HCT116 (cell line): Measurements from ENCODE around the gene AKR1B1. TPM values are rescaled to one million over a fixed set of nuclear protein-coding genes. Genes with fewer than 3 reads are reported as not detected.

Experiments used
- ATAC-seq: fragments of 200-7000 bp; cut with Tn5 transposase; 2 replicates; pipeline ENCODE4 v1.9.1; 2020; ENCODE audit warnings: mild to moderate bottlenecking, moderate library complexity
- BruUV-seq: library from RNA; stranded (reverse); fragments of 400-500 nt; replicated peaks from 2 replicates; lab custom pipeline; 2021; lab: Mats Ljungman, UMichigan
- CTCF ChIA-PET: fragments of 300-600 bp; sonication (Branson Sonifier 250); formaldehyde crosslinking; loops from one replicate; lab custom pipeline; 2021; ENCODE audit warnings: antibody characterized with exemption; lab: Charles Lee
- POLR2A ChIA-PET: fragments of 300-600, 350-600 bp; sonication (Branson Sonifier 250); formaldehyde crosslinking; loops from one replicate; lab custom pipeline; 2021; ENCODE audit warnings: antibody characterized with exemption; lab: Charles Lee
- RAD21 ChIA-PET, 2 experiments: fragments of 300-600 bp; sonication (Branson Sonifier 250); formaldehyde crosslinking; loops; one replicate each; lab custom pipeline; 2023; ENCODE audit warnings: low total read pairs in 2 of 2; ENCODE audit not compliant: uncharacterized antibody in 2 of 2, unreplicated experiment in 2 of 2, low non-redundant PET in 1 of 2; lab: Charles Lee
- DNase-seq: peaks from one replicate; pipeline ENCODE4 v3.0.0-alpha.2; 2010; ENCODE audit warnings: low read depth, low spot score
- H2AFZ ChIP-seq: fragments of 200-600 bp; shearing (Covaris generic), sonication (generic); 2 replicates; pipeline ENCODE4 v1.6.1; 2017; ENCODE audit warnings: low read depth, mixed run types, mixed read lengths, antibody characterized with exemption, low read length; ENCODE audit not compliant: poor library complexity, severe bottlenecking
- H3K27ac ChIP-seq: 2 replicates; pipeline ENCODE4 v1.5.1; 2012; ENCODE audit warnings: low read depth, low read length
- H3K27me3 ChIP-seq: fragments of 200-600 bp; sonication (generic); 2 replicates; pipeline ENCODE4 v1.6.1; 2016; ENCODE audit warnings: mixed run types, low read length, mixed read lengths; ENCODE audit not compliant: insufficient read depth
- H3K36me3 ChIP-seq, 2 experiments: fragments of 200-500 bp in 1 of 2; fragments of 200-600 bp in 1 of 2; sonication (Bioruptor generic) in 1 of 2; sonication (generic) in 1 of 2; 2 replicates each; pipeline versions ENCODE4 v1.5.1 to v1.6.1; 2014 to 2016; ENCODE audit warnings: low read length in 2 of 2, inconsistent platforms in 1 of 2, mixed read lengths in 1 of 2, mixed run types in 1 of 2; ENCODE audit not compliant: insufficient read depth in 2 of 2, control insufficient read depth in 1 of 2
- H3K4me1 ChIP-seq, 2 experiments: fragments of 200-600 bp in 1 of 2; sonication (generic) in 1 of 2; 2 replicates each; pipeline versions ENCODE4 v1.5.1 to v1.6.1; 2012 to 2017; ENCODE audit warnings: low read length in 2 of 2, inconsistent platforms in 1 of 2, mild to moderate bottlenecking in 1 of 2, mixed read lengths in 1 of 2, mixed run types in 1 of 2, moderate library complexity in 1 of 2; ENCODE audit not compliant: insufficient read depth in 2 of 2, control insufficient read depth in 1 of 2
- H3K4me2 ChIP-seq: fragments of 200-600 bp; sonication (generic); 2 replicates; pipeline ENCODE4 v1.6.1; 2017; ENCODE audit warnings: mixed run types, low read length, mixed read lengths
- H3K4me3 ChIP-seq, 2 experiments: fragments of 200-600 bp in 1 of 2; sonication (generic) in 1 of 2; replicated peaks in 1 of 2; 2 replicates each; pipeline ENCODE4 v1.5.1; 2011 to 2016; ENCODE audit warnings: low read length in 2 of 2, control low read depth in 1 of 2, low read depth in 1 of 2, mild to moderate bottlenecking in 1 of 2, mixed read lengths in 1 of 2, mixed run types in 1 of 2
- H3K79me2 ChIP-seq: fragments of 200-600 bp; sonication (generic); 2 replicates; pipeline ENCODE4 v1.6.1; 2017; ENCODE audit warnings: mild to moderate bottlenecking, mixed run types, low read length, moderate library complexity, mixed read lengths; ENCODE audit not compliant: insufficient read depth
- H3K9ac ChIP-seq: fragments of 200-600 bp; sonication (generic); 2 replicates; pipeline ENCODE4 v1.6.1; 2016; ENCODE audit warnings: low read length, mixed read lengths
- H3K9me2 ChIP-seq: fragments of 200-600 bp; sonication (generic), shearing (Covaris generic); 2 replicates; pipeline ENCODE4 v1.6.1; 2017; ENCODE audit warnings: mixed run types, mild to moderate bottlenecking, moderate library complexity; ENCODE audit not compliant: insufficient read depth
- H3K9me3 ChIP-seq, 2 experiments: fragments of 200-500 bp in 1 of 2; fragments of 200-600 bp in 1 of 2; sonication (Bioruptor generic) in 1 of 2; sonication (generic) in 1 of 2; 2 replicates each; pipeline ENCODE4 v1.6.1; 2014 to 2017; ENCODE audit warnings: low read length in 2 of 2, mixed read lengths in 2 of 2, inconsistent platforms in 1 of 2, low read depth in 1 of 2, mild to moderate bottlenecking in 1 of 2, mixed run types in 1 of 2, moderate library complexity in 1 of 2; ENCODE audit not compliant: control insufficient read depth in 1 of 2, insufficient read depth in 1 of 2
- H4K20me1 ChIP-seq: fragments of 200-600 bp; sonication (generic), shearing (Covaris generic); 2 replicates; pipeline ENCODE4 v1.6.1; 2017; ENCODE audit warnings: mixed run types, mild to moderate bottlenecking, moderate library complexity; ENCODE audit not compliant: insufficient read depth
- ATF3 ChIP-seq: IDR thresholded peaks from 2 replicates; pipeline ENCODE4 v1.6.1; 2012
- CEBPB ChIP-seq: IDR thresholded peaks from 2 replicates; pipeline ENCODE4 v1.6.1; 2012; ENCODE audit warnings: low read depth
- CTCF ChIP-seq, 3 experiments: fragments of 200-600 bp in 1 of 3; sonication (generic) in 1 of 3; IDR thresholded peaks in 2 of 3; conservative IDR thresholded peaks in 1 of 3; 2 replicates each; pipeline ENCODE4 v1.5.1; 2012 to 2017; ENCODE audit warnings: low read depth in 2 of 3, low read length in 2 of 3, antibody characterized with exemption in 1 of 3, borderline replicate concordance in 1 of 3, control low read depth in 1 of 3, mild to moderate bottlenecking in 1 of 3, mixed read lengths in 1 of 3, mixed run types in 1 of 3, moderate library complexity in 1 of 3; ENCODE audit not compliant: insufficient read depth in 1 of 3
- ELF1 ChIP-seq: IDR thresholded peaks from 2 replicates; pipeline ENCODE4 v1.6.1; 2012; ENCODE audit warnings: low read depth, borderline replicate concordance
- FOSL1 ChIP-seq: IDR thresholded peaks from 2 replicates; pipeline ENCODE4 v1.6.1; 2012; ENCODE audit warnings: low read depth
- JUND ChIP-seq: IDR thresholded peaks from 2 replicates; pipeline ENCODE4 v1.6.1; 2012
- MAX ChIP-seq: IDR thresholded peaks from 2 replicates; pipeline ENCODE4 v1.6.1; 2012
- POLR2A ChIP-seq: IDR thresholded peaks from 2 replicates; pipeline ENCODE4 v1.7.0; 2011; ENCODE audit warnings: borderline replicate concordance; ENCODE audit not compliant: insufficient read depth, insufficient read length; ENCODE audit errors: extremely low read depth
- REST ChIP-seq: IDR thresholded peaks from 2 replicates; pipeline ENCODE4 v1.6.1; 2012; ENCODE audit warnings: low read depth
- SIN3A ChIP-seq: IDR thresholded peaks from 2 replicates; pipeline ENCODE4 v1.6.1; 2012; ENCODE audit warnings: low read depth
- SP1 ChIP-seq: IDR thresholded peaks from 2 replicates; pipeline ENCODE4 v1.6.1; 2012; ENCODE audit warnings: low read depth
- SRF ChIP-seq: IDR thresholded peaks from 2 replicates; pipeline ENCODE4 v1.6.1; 2012; ENCODE audit warnings: low read depth
- TCF7L2 ChIP-seq: IDR thresholded peaks from 2 replicates; pipeline ENCODE4 v1.7.0; 2011; ENCODE audit warnings: borderline replicate concordance, inconsistent platforms; ENCODE audit not compliant: insufficient read depth, insufficient read length; ENCODE audit errors: extremely low read depth
- ZFX ChIP-seq: fragments of 450-650 bp; IDR thresholded peaks from 2 replicates; pipeline ENCODE4 v1.6.1; 2017
- ZNF274 ChIP-seq: fragments of 200-500 bp; sonication (Bioruptor generic); IDR thresholded peaks from 2 replicates; pipeline ENCODE4 v1.6.1; 2014; ENCODE audit warnings: mild to moderate bottlenecking, low read depth, low read length, inconsistent platforms
- intact Hi-C: fragments of 100-400 bp; cut with micrococcal nuclease; formaldehyde crosslinking; loops from 2 replicates; pipeline ENCODE4 v1.10.0; 2022
- total RNA-seq: library from RNA; stranded (reverse); gene quantifications from one replicate; pipeline ENCODE4 v1.2.1, GENCODE V29; 2021; ENCODE audit not compliant: unreplicated experiment

The AKR1B1 gene
- total RNA-seq, 1 experiment from 2014 or later, result 56.8 TPM

GRCh38 chr7:134502463-134503371, 43.8 kb upstream of the AKR1B1 start:
- ChIA-PET POLR2A (no interaction called here), RAD21 (no interaction called here), CTCF (no interaction called here)
- Histone ChIP-seq H3K9ac (no peak overlapping the region), H3K27ac (no peak overlapping the region), H3K79me2 (no peaks in the 10 kb centered on the region), H3K36me3 (no peaks in the 10 kb centered on the region), H3K4me1 (no peaks in the 10 kb centered on the region), H2AFZ (no peak overlapping the region), H3K9me3 (no peaks in the 10 kb centered on the region), H3K27me3 (no peaks in the 10 kb centered on the region), H4K20me1 (no peaks in the 10 kb centered on the region), H3K4me2 (no peak overlapping the region), H3K9me2 (no peaks in the 10 kb centered on the region), H3K4me3 (no peak overlapping the region)
- TF ChIP-seq ELF1, result no peak
- no peak for TF ChIP-seq ATF3
- TF ChIP-seq JUND, result no peak
- TF ChIP-seq FOSL1, result no peak
- ATAC-seq (no peak), DNase-seq (no peak)
- no TSS peak for BruUV-seq
- intact Hi-C loops, result no loop called here

GRCh38 chr7:134500982-134501381, 42.1 kb upstream of the AKR1B1 start:
- BruUV-seq, result no TSS peak
- ATAC-seq, result no peak
- TF ChIP-seq SP1 (no peak), POLR2A (no peak), CEBPB (no peak), JUND (no peak), SIN3A (no peak), ZFX (no peak), REST (no peak), CTCF (IDR thresholded peaks at IDR 0.05 in 2 of 3, conservative IDR thresholded peaks at IDR 0.05 in 1 of 3; ENCODE audit: borderline replicate concordance in 1 of 3, insufficient read depth in 1 of 3, low read depth in 2 of 3, low read length in 2 of 3) (no peak), ZNF274 (no peak), MAX (no peak), TCF7L2 (no peak), SRF (no peak), FOSL1 (no peak)

More at GRCh38 chr7:134500982-134501381, 42.1 kb upstream of the AKR1B1 start:
- H3K27ac ChIP-seq, result no peak overlapping the region
- POLR2A ChIA-PET, result no interaction called here
- RAD21 ChIA-PET, result no interaction called here
- H3K9ac ChIP-seq, result no peak overlapping the region
- no peaks in the 10 kb centered on the region for H3K36me3 ChIP-seq
- H3K9me3 ChIP-seq, result no peaks in the 10 kb centered on the region
- no peak overlapping the region for H2AFZ ChIP-seq
- no peaks in the 10 kb centered on the region for H3K9me2 ChIP-seq
- H3K4me1 ChIP-seq, result no peaks in the 10 kb centered on the region
- H3K27me3 ChIP-seq, result no peaks in the 10 kb centered on the region
- H3K4me3 ChIP-seq, result no peak overlapping the region
- H3K4me2 ChIP-seq, result no peak overlapping the region
- CTCF ChIA-PET, result no interaction called here
- intact Hi-C loops, result no loop called here
- no peaks in the 10 kb centered on the region for H3K79me2 ChIP-seq
- no peaks in the 10 kb centered on the region for H4K20me1 ChIP-seq
- no peak for DNase-seq
